Measurements from ENCODE around the gene EEPD1.
A peak's percentile ranks its signal among the peaks of the same experiment; 100 is the strongest.

The EEPD1 gene

GRCh38 chr7:36260481-36260880, 107.4 kb downstream of the EEPD1 start:
- DNase-seq (ENCODE audit: low read depth): no peak

DNA sequence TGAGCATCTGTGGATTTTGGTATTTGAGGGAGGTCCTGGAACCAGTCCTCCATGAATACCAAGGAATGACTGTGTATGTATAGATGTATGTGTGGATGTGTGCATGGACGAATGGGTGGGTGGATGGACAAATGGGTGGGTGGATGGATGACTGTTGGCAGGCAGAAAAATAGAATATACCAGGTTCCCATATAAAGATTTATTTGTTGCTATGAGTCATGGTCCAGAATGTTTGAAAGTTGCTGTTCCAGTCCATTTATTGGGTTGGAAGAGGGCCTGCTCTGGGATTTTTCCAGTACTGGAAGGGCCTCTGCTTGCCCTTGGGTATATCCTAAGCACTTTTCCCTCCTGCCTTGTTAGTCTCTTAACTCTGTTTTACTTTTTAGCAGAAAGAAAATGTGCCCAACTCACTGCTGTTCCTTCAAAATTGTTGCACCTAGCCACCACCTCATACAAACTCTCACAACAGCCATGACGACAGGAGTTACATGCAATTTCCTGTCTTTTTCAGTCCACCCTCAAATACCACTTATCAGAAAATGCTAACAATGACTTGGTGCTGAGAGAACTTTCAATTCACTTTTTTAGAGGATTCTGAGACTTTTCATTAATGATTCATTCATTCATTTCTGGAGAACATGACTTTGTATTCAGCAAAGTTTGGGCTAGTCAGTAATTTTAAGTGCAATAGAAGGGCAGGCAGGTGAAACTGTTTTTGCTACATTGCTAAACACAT, 108.1 kb downstream of the EEPD1 start:
- peak; percentile 7 for DNase-seq (ENCODE audit: low read depth)

DNA sequence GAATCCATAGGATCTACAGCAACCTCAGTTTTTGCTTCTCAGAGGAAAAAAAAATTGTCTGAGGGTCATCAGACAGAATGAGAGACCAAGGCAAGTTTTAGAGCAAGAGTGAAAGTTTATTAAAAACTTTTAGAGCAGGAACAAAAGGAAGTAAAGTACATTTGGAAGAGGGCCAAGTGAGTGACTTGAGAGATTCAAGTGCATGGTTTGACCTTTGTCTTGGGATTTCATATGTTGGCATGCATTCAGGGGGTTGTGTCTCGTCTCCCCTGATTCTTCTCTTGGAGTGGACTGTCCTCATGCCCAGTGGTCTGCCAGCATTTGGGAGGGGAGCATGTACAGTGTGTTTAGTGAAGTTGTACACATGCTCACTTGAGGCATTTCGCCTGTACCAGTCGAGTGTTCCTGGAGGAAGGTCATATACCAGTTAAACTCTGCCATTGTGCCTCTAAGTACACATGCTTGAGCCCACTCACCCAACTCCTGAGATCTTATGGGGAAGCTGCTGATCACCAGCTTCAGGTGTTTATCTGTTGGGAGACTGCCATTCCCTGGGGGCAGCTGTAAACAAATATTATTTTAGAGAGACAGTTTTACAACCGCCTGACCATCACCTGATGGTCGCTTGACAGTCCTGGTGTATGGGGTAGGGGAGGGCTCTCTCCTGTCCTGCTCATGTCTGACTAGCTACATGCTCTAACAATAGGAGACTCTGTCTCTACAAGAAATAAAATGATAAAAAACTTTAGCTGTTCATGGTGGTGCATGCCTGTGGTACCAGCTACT, 109.4 kb downstream of the EEPD1 start:
- DNase-seq (ENCODE audit: low read depth): no peak

DNA sequence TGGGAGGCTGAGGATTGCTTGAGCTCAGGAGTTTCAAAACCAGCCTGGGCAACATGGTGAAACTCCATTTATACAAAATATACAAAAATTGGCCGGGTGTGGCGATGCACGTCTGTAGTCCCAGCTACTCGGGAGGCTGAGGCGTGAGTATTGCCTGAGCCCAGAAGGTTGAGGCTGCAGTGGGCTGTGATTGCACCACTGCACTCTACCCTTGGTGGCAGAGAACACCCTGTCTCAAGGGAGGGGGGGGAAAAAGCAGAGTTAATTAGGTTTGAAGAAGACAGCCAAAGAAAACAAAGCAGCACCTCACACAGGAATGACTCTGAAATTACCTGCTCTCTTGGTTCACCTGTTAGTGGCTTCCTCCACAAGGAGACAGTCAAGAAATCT, 110.0 kb downstream of the EEPD1 start:
- no peak for DNase-seq (ENCODE audit: low read depth)

DNA sequence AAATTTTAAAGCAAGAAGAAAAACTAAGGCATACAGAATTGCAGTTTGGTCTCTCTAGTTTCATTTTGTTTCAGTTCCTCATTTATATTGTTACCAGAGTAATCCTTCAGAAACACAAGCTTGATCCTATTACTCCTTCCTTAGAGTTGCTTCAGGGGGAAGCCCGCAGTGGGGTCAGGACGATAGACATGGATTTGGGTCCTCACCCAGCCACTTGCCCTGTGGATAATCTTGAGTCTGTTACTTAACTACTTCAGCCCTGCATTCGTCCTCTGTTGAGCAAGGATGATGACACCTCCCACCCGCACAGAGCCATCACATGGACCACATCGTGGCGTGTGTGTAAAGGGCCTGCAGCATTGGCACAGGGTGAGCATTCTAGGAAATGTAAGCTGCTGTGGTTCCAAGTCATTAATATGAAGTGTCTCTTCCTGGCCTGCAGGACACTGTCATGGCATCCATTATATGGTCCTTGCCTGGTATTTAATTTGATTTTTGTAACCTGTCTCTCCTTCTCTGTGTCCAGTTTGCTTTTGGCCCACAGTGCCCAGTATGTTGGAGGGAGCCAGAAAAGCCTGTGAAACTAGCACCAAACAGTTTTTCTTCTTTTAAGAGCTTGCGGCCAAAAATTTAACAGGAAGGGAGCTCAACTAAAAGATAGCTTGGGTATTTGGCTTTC, 111.2 kb downstream of the EEPD1 start:
- DNase-seq (ENCODE audit: low read depth): no peak

DNA sequence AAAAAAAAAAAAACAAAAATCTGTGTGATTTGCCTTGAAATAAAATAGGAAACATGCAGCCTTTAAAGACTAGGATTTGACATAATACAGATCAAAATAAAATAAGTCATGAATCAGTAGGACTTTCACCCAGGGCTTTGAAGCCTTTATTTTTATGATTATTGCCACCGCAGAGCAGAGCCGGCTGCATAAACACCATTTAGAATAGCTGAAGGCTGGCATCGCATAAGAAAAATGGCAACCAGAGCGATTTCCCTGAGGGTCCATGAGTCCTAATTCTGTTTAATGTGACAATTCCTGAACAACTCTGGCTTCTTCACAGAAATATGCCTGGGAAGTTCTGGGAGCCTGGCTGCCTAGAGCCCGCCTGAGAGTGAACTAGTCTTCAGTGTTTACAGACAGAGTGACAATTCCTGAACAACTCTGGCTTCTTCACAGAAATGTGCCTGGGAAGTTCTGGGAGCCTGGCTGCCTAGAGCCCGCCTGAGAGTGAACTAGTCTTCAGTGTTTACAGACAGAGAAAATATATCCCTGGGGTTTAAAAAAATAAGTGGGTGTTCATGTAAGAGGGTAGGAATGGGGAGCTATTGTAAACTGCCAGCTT, 112.0 kb downstream of the EEPD1 start:
- DNase-seq (ENCODE audit: low read depth): no peak

- no peak for DNase-seq (ENCODE audit: low read depth)
Observed at GRCh38 chr7:36265680-36266079, 112.6 kb downstream of the EEPD1 start.

DNA sequence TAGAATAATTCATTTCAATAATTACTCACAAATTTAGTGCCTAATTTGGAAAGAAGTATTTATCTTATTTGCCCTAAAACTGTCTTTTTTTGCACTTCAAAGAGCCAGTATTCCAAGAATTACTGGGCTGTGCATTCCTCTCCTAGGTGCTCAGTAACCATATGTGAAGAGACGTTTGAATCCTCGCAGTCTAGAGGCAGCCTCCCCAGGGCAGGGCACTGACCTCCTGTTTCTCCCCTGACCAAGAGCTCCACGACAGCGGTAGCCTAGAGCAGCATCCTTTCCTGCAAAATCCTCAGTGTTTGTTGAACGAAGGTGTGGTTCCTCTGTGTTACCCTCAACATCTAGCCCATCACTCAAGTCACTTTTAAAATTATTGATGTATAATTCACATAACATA, 113.1 kb downstream of the EEPD1 start:
- no peak for DNase-seq (ENCODE audit: low read depth)

DNA sequence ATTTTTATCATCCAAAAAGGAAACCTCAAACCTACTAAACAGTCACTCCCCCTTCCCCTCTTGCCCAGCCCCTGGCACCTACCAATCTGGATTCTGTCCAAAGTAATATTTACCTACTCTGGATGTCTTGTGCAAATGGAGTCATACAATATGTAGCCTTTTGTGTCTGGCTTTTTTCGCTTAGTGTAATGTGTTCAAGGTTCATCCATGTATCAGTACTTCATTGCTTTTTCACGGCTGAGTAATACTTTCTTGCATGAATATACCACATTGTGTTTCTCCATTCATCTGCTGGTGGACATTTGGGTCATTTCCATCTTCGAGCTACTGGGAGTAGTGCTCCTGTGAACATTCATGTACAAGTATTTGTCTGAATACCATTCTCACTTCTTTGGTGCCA, 113.6 kb downstream of the EEPD1 start:
- no peak for DNase-seq (ENCODE audit: low read depth)

- no peak for DNase-seq (ENCODE audit: low read depth)
Observed at GRCh38 chr7:36272211-36272566, 119.1 kb downstream of the EEPD1 start.

DNA sequence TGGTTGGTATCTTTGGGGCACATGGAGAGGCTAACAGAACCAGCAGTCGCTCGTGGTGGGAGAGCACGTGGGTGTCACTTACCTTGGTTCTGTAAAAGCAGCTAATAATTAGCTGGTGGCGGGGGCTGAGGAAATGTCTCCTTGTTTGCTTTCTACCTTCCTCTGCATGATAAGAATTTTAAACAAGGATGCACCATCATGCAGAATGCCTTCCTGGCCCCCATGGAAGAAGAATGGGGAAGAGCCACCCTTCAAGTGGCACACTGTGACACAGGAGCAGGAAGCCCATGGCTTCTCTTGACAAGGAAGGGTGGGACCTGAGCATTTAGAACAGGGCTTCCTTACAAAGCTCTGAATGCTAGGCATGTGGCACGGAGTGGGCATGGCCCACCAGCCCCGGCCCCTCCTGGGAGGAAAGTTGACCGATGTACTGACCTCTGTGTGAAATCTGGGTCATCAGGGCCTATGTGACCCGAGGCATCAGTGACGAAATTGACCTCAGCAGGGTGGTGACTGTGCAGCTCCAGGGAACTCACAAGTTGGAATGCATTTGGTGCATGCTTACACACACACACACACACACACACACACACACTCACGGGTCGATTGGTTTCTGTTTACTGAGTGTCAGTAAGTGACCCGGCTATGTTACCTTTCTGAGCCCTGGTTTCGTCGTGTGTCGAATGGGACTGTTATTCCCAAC, 119.7 kb downstream of the EEPD1 start:
- peak; percentile 37 for DNase-seq (ENCODE audit: low read depth)

DNA sequence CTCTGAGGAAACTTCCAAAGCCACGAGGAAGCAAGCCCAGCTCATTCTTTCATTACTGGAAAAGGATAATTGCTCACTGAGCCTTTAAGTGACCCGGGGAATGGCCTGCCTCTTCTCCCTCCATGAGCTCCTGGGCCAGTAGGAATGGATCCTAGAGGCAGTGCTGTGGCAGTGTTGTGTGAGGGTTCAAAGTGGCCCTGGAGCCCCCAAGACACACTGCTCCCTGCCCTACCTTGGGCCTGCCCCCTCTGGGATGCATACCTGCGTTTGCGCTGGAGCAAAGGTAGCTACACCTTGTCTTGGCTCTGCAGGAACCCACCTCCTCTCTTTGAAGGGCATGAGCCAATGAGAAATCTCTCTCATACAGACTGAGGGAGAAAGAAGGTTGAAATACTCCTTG, 120.8 kb downstream of the EEPD1 start:
- DNase-seq (ENCODE audit: low read depth): no peak

DNA sequence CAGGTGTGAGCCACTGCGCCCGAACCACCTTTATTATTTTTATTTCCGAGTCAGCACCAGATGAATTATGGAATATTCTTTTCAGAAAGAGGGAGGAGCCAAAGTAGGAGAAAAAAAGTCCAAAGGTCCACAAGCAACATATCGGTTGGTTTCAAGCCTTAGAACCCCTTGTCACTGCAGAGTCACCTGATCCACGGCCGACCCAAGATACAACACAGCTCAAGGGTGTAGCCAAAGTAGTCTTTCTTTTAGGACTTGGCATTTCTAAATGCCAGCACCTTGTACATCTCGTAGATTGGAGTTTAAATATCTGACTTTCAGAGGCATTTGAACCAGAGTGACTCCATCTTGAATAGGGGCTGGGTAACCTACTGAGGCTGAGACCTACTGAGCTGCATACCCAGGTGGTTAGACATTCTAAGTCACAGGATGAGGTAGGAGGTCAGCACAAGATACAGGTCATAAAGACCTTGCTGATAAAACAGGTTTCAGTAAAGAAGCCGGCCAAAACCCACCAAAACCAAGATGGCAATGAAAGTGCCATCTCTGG, 122.8 kb downstream of the EEPD1 start:
- DNase-seq (ENCODE audit: low read depth): no peak

DNA sequence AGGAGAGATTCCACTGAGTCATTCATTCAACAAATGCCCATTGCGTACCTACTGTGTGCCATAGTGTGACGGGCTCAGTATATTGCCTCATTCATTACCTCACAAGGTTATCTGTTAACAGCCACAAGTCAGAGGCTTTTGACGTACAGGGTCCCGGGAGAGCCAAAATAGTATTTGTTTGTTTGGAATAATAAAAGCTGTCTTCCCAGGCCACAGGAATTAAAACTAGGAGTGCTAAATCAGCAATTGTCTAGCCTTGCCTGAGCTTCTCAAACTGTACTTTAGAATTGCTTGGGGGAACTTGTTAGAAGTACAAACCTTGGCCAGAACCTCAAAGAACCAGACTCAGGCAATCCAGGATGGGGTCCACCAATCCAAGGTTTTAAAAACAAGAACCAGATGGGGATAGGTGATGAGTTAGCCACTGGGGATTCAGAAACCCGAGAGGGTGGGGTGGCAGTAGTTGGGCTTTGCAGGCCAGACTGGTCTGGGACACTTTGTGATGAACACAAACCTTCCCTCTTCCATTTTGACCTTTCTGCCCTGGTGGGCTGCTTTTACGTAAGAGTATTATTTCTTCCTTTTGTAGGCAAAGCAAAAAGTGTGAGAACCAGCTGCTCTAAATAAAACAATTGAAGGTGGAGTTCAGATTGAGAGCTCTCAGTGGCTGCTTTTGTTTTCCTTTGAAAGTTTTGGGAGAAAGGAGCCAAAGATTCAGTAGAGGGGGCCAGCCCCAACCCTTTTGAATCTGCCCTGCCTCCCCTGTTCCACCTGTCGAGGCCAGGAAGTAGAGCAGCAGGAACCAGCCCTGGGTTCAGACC, 123.6 kb downstream of the EEPD1 start:
- DNase-seq (ENCODE audit: low read depth): no peak

DNA sequence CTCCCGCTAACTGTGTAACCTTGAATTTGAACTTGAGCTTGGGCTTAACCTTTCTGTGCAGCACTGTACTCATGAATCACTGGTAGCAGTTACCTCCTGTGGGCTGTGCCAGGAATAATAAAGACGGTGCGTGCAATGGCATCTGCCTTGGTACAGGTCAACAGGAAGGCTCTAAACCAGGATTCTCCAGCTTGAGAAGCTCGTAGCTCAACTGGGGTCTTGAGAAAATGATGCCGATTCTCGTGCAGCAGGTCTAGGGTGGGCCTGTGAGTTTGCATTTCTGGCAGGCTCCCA, 124.1 kb downstream of the EEPD1 start:
- no peak for DNase-seq (ENCODE audit: low read depth)

- no peak for DNase-seq (ENCODE audit: low read depth)
Observed at GRCh38 chr7:36278069-36278619, 125.1 kb downstream of the EEPD1 start.

DNA sequence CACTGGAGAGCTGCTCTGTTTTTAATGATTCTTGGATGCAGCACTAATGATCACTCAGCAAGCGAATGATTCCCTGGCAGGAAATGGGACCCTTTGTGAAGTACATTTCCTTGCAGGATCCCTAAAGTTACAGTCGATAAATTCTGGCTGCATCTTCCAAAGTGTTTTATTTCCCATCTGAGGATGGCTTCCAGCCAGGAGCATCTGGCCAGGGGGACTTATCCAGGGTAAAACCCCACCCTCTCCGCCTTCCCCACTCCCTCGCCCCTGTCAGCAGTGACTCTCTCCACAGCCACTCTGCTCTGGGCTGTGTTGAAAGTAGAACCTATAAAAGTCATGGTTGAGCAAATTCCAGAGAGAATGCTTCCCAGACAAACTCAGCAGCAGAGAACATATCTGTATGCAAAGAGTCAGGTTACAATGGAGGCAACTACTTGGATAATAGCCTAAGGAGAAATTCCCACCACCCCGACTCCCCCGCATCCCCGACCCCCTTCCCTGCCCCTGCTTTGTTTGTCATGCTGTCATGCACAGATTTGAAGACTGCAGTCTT, 125.6 kb downstream of the EEPD1 start:
- DNase-seq (ENCODE audit: low read depth): no peak

DNA sequence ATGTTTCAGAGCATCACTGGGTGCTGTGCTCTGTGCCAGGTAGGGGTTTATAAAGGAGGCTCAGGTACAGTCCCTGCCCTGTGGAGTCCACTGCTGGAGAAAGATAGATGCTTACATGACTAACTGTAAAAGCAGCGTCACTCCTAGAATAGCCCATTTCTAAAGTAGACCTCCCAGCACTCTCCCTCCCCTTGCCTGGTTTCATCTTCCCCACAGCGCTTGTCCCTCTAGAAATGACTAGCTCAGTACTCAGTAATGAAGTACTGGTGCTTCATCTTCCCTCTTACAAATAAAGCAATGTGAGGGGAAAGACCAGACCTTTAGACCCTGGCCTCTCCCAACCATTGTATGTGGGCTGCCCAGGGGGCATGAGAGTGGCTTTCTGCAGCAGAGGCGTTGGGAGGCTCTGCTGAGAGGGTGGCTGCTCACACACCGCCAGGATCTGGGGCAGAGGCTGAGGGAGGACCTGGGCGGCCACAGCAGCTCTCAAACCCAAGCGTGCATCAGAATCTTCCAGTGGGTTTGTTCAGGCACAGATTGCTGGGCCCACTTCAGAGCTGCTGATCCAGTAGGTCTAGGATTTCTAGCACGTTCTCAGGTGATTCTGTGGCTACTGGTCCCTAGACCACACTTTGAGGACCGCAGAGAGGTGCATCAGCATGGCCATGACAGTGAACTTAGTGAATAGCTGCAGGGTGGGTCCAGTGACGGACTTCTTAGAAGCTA, 126.3 kb downstream of the EEPD1 start:
- no peak for DNase-seq (ENCODE audit: low read depth)

- no peak for DNase-seq (ENCODE audit: low read depth)
Observed at GRCh38 chr7:36279926-36280315, 126.9 kb downstream of the EEPD1 start.
